Uterus (tissue), 4 donors: ENCODE data around the gene ZNF579. TPM values are rescaled to one million over a fixed set of nuclear protein-coding genes. Genes with fewer than 3 reads are reported as not detected.

Experiments
- DNase-seq, 2 donors: peaks; one replicate each; pipeline ENCODE4 v3.0.0-alpha.2; 2019 to 2020
- H3K27ac ChIP-seq, 2 donors: fragments of 200-600 bp; sonication (generic); 1 replicate in 1 of 2; 2 replicates in 1 of 2; pipeline ENCODE4 v1.5.1; 2016 to 2018
- H3K27me3 ChIP-seq, 2 donors: fragments of 200-600 bp; sonication (generic); one replicate each; pipeline ENCODE4 v1.5.1; 2018 to 2019; ENCODE audit warnings: control low read depth in 1 of 2
- H3K36me3 ChIP-seq, 2 donors: fragments of 200-600 bp; sonication (generic); one replicate each; pipeline ENCODE4 v1.5.1; 2019; ENCODE audit warnings: control low read depth in 1 of 2
- H3K4me1 ChIP-seq, 2 donors: fragments of 200-600 bp; sonication (generic); one replicate each; pipeline ENCODE4 v1.5.1; 2018 to 2019; ENCODE audit warnings: control low read depth in 1 of 2
- H3K4me3 ChIP-seq, 2 donors: fragments of 200-600 bp; sonication (generic); 1 replicate in 1 of 2; 2 replicates in 1 of 2; pipeline ENCODE4 v1.5.1; 2018 to 2019; ENCODE audit warnings: mild to moderate bottlenecking in 1 of 2
- H3K9me3 ChIP-seq, 2 donors: fragments of 200-600 bp; sonication (generic); one replicate each; pipeline ENCODE4 v1.5.1; 2019; ENCODE audit warnings: control low read depth in 1 of 2
- CTCF ChIP-seq, 4 experiments: fragments of 200-600 bp in 2 of 4; fragments of 450-650 bp in 2 of 4; sonication (generic) in 2 of 4; IDR thresholded peaks; one replicate each; pipeline ENCODE4 v1.5.1; 2016 to 2019; ENCODE audit warnings: antibody characterized with exemption in 4 of 4, mild to moderate bottlenecking in 2 of 4, moderate library complexity in 1 of 4
- POLR2A ChIP-seq, 2 donors: fragments of 450-650 bp; IDR thresholded peaks; one replicate each; pipeline ENCODE4 v1.6.1; 2016; ENCODE audit warnings: antibody characterized with exemption in 2 of 2, mild to moderate bottlenecking in 1 of 2, moderate library complexity in 1 of 2
- intact Hi-C: fragments of 100-400 bp; cut with DNase I; formaldehyde crosslinking; loops from one replicate; pipeline ENCODE4 v1.15.1; 2023; ENCODE audit warnings: low total_unique reads
- total RNA-seq, 4 donors: library from RNA; depleted of rRNA in 3 of 4; stranded (reverse); fragments of >200 nt in 3 of 4; gene quantifications; one replicate each; pipeline versions ENCODE4 v1.1.0 to v1.2.4, GENCODE V29; 2014 to 2023
- donor health status: DM: yes; HTN: yes; CAD: no.

Gene ZNF579
- total RNA-seq, 4 donors from 2014 or later: 4.4 to 21.9 TPM; not detected in 2

DNA sequence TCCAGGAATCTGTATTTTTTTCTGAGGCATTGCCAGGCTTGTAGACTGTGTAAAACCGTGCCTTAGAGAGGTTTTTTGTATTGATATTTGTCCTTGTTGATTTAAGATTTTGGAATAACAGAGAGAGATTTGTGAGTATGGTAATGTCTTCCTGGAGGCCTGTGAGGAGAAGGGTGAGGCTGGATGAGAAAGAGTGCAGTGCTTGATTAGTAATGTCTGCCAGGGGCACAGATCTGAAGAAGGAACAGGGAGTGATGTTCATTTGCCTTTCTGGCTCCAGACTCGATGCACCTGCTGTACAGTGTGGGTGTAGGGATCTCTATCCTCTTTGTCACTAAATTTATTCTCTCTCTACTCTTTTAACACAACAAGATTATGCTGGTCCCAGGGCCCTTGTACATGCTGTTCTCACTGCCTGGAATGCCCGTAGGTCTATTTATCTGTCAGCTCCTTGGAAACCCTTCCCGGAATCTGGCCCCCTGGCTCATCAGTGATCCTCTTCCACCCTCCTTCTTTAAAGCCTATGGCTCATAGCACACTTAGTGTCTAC is 14.4 kb upstream of the ZNF579 start:
- intact Hi-C loops: no loop called here
- no peak for DNase-seq
- Histone ChIP-seq H3K4me1 (no peaks in the 10 kb centered on the region), H3K36me3 (no peaks in the 10 kb centered on the region), H3K27me3 (no peaks in the 10 kb centered on the region), H3K9me3 (no peaks in the 10 kb centered on the region), H3K4me3 (no peak overlapping the region), H3K27ac (no peak overlapping the region)
- TF ChIP-seq CTCF (IDR thresholded peaks at IDR 0.05): no peak
- no peak for TF ChIP-seq POLR2A (IDR thresholded peaks at IDR 0.05)

- H3K27me3 ChIP-seq: no peaks in the 10 kb centered on the region
- H3K36me3 ChIP-seq: no peaks in the 10 kb centered on the region
- no peak for DNase-seq
- H3K4me1 ChIP-seq: no peaks in the 10 kb centered on the region
- H3K9me3 ChIP-seq: no peaks in the 10 kb centered on the region
- no peak overlapping the region for H3K27ac ChIP-seq
- TF ChIP-seq CTCF (IDR thresholded peaks at IDR 0.05): no peak
- intact Hi-C loops: no loop called here
- H3K4me3 ChIP-seq: no peak overlapping the region
Measured at GRCh38 chr19:55593096-55593772, 12.6 kb upstream of the ZNF579 start.

GRCh38 chr19:55592391-55593090 is 11.9 kb upstream of the ZNF579 start:
- TF ChIP-seq CTCF (IDR thresholded peaks at IDR 0.05): no peak
- no peak for TF ChIP-seq POLR2A (IDR thresholded peaks at IDR 0.05)
- no peaks in the 10 kb centered on the region for H3K4me1 ChIP-seq
- no peaks in the 10 kb centered on the region for H3K27me3 ChIP-seq
- DNase-seq: no peak
- no peak overlapping the region for H3K4me3 ChIP-seq
- intact Hi-C loops: no loop called here
- H3K36me3 ChIP-seq: no peaks in the 10 kb centered on the region
- H3K27ac ChIP-seq: no peak overlapping the region
- no peaks in the 10 kb centered on the region for H3K9me3 ChIP-seq

DNA sequence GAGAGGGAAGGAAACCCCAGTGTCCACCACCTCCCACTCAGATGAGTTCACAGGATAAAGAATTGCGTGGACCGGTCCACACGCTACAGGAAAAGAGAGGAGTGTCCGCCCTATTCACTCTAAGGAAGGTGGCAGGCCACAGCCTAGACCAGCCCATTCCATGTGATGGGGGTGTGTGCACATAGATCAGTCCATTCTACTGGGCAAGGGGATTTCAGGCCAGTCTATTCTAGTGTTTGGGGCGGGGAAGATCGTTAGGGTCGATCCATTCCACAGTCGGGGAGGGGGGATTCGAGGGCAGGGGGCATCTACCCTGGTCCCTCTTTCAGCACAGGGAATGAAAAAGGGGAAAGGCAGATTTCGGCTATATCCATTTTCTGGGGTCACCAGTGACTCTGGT is 10.9 kb upstream of the ZNF579 start:
- no peaks in the 10 kb centered on the region for H3K27me3 ChIP-seq
- no peak overlapping the region for H3K4me3 ChIP-seq
- H3K4me1 ChIP-seq: peaks cover 0 to 5% of the 10 kb centered on the region in 2 donors
- TF ChIP-seq POLR2A (IDR thresholded peaks at IDR 0.05) (no peak), CTCF (IDR thresholded peaks at IDR 0.05) (no peak)
- no peak for DNase-seq
- no peaks in the 10 kb centered on the region for H3K9me3 ChIP-seq
- no peak overlapping the region for H3K27ac ChIP-seq
- intact Hi-C loops: no loop called here
- no peaks in the 10 kb centered on the region for H3K36me3 ChIP-seq

GRCh38 chr19:55590617-55591016 is 10.0 kb upstream of the ZNF579 start:
- Histone ChIP-seq H3K9me3 (no peaks in the 10 kb centered on the region), H3K4me1 (peaks cover 0 to 5% of the 10 kb centered on the region in 2 donors), H3K27ac (no peak overlapping the region), H3K27me3 (no peaks in the 10 kb centered on the region), H3K36me3 (no peaks in the 10 kb centered on the region), H3K4me3 (no peak overlapping the region)
- no peak for DNase-seq
- intact Hi-C loops: no loop called here
- TF ChIP-seq CTCF (IDR thresholded peaks at IDR 0.05): no peak
- no peak for TF ChIP-seq POLR2A (IDR thresholded peaks at IDR 0.05)
